Left kidney (tissue), 2 donors: Measurements from ENCODE around the gene GRM8. TPM values are rescaled to one million over a fixed set of nuclear protein-coding genes. Genes with fewer than 3 reads are reported as not detected.
"Not testable (repeated sequence)": the region's sequence is repeated elsewhere in the genome, so short reads cannot be mapped to it uniquely, and the experiment has no call there.

Experiments
- DNase-seq: peaks from one replicate; pipeline ENCODE4 v3.0.0-alpha.2; 2013
- polyA plus RNA-seq: library from polyadenylated mRNA; unstranded; fragments of 120-200 nt; gene quantifications from one replicate; pipeline ENCODE4 v1.2.1, GENCODE V29; 2013; ENCODE audit not compliant: insufficient read length

Gene GRM8
- polyA plus RNA-seq, 1 donor: 10.4 TPM

GRCh38 chr7:126718419-126718818 lies 534.3 kb downstream of the GRM8 start:
- DNase-seq: no peak

- DNase-seq: no peak
These were observed 536.4 kb downstream of the GRM8 start for GRCh38 chr7:126716321-126716720.

- DNase-seq: no peak
These were observed 537.7 kb downstream of the GRM8 start for GRCh38 chr7:126715076-126715475.

GRCh38 chr7:126702242-126703016 lies 550.3 kb downstream of the GRM8 start:
- DNase-seq: no peak

GRCh38 chr7:126700807-126701604 lies 551.7 kb downstream of the GRM8 start:
- DNase-seq: peak; percentile 54

GRCh38 chr7:126699707-126700106 lies 553.0 kb downstream of the GRM8 start:
- no peak for DNase-seq

- no peak for DNase-seq
These were observed 553.8 kb downstream of the GRM8 start for GRCh38 chr7:126698909-126699308.

GRCh38 chr7:126698446-126698845 lies 554.3 kb downstream of the GRM8 start:
- no peak for DNase-seq

- no peak for DNase-seq
These were observed 556.3 kb downstream of the GRM8 start for GRCh38 chr7:126696256-126697038.

- DNase-seq: no peak
These were observed 561.6 kb downstream of the GRM8 start for GRCh38 chr7:126690848-126691751.

GRCh38 chr7:126690104-126690503 lies 562.6 kb downstream of the GRM8 start:
- no peak for DNase-seq

GRCh38 chr7:126689037-126689436 lies 563.7 kb downstream of the GRM8 start:
- DNase-seq: no peak

- no peak for DNase-seq
These were observed 566.3 kb downstream of the GRM8 start for GRCh38 chr7:126686474-126686873.

- DNase-seq: no peak
These were observed 567.1 kb downstream of the GRM8 start for GRCh38 chr7:126685596-126685995.

GRCh38 chr7:126685018-126685573 lies 567.6 kb downstream of the GRM8 start:
- DNase-seq: no peak

- DNase-seq: no peak
These were observed 570.6 kb downstream of the GRM8 start for GRCh38 chr7:126682176-126682575.

- DNase-seq: not testable (repeated sequence)
These were observed 584.0 kb downstream of the GRM8 start for GRCh38 chr7:126668762-126669161.

- DNase-seq: no peak
These were observed 584.4 kb downstream of the GRM8 start for GRCh38 chr7:126668367-126668752.

- DNase-seq: no peak
These were observed 584.9 kb downstream of the GRM8 start for GRCh38 chr7:126667742-126668366.

- no peak for DNase-seq
These were observed 589.9 kb downstream of the GRM8 start for GRCh38 chr7:126662856-126663255.

- DNase-seq: no peak
These were observed 593.6 kb downstream of the GRM8 start for GRCh38 chr7:126659124-126659523.
